NCI-H1048 (cell line): ENCODE results near the gene SULT1C2.

Experiments
- DNase-seq: peaks from one replicate; lab custom pipeline; 2025; lab: John Stamatoyannopoulos, UW

The SULT1C2 gene

DNA sequence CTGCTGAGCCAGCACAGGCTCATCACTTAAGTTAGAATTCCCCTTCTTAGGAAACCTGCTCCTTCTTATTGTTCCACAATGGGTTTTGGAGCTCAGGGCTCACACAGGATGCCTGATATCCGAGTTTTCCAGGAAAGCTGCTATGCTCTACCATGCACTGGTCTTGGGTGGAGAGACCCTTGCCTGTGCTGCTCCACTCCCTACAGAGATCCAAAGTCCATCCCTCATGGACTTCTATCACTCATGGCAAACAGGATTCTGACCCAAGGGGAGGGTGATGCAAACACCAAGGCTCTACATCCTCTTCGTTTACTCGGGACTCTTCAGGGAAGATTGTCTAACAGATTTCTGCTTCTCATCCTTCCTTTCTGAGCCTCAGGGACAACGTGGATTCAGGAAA lies 5.2 kb downstream of the SULT1C2 start:
- no peak for DNase-seq

DNA sequence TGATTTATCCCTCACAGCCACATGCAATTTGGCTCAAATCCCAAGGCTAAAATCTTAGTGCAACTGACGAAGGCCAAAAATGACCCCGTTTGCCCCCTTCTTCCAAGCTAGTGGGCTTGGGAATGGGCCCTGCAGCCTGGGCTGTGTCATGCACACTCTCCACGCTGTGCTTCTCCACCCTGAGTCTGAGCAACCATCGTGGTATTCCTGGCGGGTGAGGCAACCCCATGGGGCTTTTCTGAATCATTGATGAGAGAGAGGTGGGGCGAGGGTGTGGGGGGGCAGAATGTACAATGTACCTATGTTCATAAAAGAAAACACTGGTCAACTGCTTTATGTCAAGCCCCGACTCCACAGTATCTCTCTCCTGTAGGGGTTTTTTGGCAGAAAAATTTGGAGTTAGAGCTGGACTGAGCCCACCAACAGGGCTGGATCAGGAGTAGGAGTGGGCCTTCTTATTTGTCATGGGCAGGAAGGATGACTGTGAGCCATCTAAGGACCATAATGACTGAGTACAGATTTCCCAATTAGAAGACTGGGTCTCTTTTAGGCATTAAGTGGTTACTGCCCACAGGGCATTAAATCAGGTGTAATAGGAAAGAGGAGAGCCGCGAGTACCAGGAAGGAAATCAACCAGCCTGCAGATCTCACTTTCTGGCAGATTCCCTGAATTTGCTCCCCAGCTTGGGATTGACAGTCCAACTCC lies 8.9 kb downstream of the SULT1C2 start:
- no peak for DNase-seq

DNA sequence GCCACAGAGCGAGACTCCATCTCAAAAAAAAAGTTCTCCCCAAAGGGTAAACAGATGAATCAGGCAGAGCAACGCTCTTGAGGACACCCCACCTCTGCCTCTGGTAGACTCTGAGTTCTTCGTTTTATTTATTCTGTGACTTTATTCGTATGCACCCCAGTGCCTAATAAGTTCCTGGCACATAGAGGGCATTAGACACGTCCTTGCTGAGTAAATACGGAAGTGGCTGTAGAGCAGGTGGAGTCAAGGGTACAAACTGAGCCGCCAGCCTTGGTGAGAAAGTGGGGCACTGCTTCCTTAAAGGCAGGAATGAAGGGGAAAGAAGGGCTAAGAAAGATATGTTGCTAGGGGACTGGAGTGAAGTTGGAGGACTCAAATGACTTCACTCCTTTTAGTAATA lies 12.9 kb downstream of the SULT1C2 start:
- no peak for DNase-seq

DNA sequence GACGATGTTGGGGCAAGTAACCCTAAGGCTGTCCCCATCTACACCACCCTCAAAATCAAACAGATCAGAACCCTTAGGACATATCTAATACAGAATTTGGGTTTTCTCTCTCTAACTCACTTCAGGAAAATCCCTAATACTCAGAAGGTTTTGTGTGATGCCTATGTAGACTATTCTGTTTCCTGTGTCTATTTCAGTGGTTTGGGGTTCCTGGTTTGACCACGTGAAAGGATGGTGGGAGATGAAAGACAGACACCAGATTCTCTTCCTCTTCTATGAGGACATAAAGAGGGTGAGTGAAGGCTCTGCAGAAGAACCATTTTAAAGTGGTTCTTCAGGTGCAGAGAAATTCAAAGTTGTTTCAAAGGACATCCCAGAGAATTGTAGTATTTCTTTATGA lies 16.3 kb downstream of the SULT1C2 start:
- no peak for DNase-seq

DNA sequence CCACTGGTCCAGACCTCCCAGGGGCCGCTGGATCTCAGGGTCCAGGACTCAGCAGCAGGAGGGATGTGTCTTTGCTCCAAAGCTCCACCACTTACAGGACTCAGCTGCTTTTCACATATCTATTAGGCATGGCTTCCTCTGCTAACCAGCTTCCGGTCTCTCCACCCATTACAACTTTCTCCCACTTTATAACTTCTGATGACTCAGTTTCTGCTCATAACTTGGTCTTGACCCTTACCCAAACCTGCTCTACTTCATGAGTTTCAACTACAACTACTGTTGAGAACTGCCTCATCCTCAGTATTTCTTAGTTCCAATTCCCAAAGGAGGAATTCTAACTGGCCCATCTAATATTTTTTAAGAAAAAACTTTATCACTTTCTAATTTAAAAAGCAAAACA lies 17.2 kb downstream of the SULT1C2 start:
- no peak for DNase-seq

DNA sequence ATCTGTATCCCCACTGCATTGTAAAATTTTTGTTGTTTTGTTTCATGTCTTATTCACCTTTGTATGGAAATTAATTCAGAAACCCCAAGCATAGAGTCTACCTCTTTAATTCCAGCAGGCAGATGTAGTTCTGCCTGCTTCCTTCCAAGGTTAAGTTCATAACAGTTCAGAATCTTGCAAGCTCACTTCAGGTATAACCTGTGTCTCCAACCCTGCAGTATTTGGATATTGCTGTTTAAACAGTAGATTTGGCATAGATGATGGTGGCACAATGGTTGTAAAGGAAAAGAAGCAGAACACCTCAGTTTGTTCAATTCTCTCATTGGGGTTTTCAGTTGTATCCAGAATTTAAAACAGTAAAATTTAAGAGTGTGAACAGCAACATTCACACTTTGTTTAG lies 21.2 kb downstream of the SULT1C2 start:
- DNase-seq = no peak

DNA sequence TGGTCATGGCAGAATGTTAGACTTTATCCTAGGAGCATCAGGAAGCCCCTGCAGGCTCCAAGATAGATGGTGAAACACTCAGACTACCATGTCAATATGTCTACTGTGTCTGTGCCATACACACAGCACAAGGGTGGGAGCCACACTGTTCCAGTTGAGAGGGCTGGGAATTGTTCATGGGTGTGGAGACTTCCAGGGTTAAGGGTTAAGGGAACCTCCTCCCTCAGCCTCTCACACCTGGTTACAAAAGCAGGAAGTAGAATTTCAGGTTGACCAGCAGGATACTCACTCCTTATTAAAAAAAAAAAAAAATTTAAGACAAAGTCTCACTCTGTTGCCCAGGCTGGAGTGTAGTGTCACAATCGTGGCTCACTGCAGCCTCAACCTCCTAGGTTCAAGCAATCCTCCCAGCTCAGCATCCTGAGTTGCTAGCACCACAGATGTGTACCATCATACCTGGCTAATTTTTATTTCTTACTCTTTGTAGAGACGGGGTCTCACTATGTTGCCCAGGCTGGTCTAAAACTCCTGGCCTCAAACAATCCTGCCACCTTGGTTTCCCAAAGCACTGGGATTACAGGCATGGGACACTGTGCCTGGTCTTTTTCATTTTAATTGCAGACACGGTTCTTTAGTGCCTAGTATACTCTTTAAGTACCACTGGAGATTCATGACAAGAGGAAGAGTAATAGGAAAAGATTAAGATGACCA lies 26.0 kb downstream of the SULT1C2 start:
- no peak for DNase-seq

DNA sequence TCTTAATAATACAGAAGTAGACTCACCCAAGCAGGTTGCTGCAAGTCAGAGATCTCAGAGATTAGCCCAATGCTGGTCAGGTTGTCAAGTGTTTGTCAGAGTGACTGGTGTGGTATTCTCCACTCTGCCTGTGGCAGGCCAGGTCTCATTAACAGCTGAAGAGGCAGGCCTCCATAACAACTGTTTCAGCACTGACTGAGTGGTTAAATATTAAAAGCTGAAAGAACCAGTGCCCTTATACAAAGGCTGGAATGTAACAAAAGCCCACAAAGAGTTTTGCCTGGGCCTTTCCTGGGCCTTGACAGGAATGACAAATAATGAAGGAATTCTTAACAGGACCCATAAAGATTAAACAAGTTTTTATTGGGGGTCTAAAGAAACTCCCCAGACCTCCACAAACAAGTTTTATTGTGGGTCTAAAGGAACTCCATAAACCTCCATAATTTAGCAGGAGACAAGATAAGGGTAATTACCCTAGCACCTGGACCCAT lies 26.8 kb downstream of the SULT1C2 start:
- DNase-seq = no peak

DNA sequence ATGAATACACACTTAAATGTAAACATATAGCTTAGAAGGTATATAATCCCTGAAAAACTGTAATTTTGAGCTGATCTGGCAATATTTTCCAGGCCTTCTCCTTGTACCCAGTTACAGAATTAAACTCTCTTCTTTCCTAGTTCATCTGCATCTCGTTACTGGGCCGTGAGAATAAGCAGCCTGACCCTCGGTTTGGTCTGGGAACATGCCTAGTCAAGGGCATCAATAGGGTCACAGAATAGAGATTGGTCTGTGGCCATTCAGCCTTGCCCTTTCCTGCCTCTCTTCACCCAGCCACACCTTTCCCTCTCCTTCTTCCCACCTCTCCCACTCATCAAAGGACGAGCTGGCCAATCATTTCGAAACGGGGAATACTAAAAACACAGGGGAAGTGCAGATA lies 27.3 kb downstream of the SULT1C2 start:
- no peak for DNase-seq

DNA sequence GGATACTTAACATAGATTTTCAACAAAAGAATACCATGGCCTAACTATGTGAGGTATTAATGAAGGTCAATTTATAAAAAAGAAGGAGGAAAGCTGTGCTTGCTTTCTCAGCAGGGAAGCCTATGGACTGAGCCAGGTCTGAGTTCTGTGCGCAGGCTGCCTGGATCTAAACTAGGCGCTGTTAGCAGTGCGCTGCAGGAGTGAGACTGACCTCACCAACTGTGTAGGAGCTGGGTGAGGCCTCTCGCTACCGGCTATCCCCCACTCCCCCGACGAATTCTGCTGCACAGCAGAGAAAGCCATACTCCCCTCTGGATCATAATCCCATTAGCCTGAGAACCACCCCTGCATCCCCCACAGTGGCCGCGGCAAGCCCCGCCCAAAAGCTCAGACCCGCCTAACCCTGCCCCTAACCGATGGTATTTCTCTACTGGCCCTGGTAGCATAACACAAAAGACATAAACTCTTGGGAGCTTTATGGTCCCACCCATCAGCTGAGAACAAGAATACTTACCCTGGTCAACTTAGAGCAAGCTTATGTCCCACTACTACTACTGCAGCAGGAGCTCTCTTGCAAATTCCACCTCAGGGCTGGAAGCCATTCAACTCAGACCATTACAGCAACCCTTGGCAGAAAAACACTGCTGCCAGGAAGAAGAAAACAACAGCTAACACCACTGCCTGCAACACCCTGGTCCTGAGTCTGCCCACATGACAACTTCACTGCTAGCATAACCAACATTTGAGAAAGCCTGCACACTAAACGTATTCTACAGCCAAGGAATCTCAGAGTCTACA lies 28.0 kb downstream of the SULT1C2 start:
- DNase-seq = no peak

DNA sequence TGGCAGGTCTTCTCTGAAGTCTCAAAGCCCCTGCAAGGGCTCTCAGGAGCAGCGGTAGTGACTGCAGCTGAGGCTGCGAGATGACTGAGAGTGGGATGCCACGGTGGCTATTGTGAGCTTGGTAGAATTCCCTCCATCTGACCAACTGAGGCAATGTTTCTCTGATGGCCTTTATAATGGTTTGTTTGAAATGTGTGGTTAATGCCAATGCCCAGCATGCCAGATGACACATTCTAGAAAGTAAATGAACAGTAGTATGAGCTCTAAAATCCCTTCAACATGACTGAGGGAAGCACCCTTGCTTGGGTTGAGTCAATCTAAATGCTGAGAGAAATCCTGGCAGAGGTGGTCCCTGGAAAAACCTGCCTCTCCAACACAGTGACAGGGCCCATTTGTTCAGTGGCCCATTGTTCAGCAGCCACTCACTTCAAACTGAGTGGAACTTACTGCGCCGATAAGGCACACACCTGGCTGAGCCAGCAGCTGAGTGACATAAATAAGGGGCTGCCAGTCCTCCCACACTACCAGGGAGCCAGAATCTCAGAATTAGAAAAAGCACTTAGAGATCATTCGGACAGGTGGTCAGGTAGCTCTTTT lies 31.7 kb downstream of the SULT1C2 start:
- DNase-seq = no peak

DNA sequence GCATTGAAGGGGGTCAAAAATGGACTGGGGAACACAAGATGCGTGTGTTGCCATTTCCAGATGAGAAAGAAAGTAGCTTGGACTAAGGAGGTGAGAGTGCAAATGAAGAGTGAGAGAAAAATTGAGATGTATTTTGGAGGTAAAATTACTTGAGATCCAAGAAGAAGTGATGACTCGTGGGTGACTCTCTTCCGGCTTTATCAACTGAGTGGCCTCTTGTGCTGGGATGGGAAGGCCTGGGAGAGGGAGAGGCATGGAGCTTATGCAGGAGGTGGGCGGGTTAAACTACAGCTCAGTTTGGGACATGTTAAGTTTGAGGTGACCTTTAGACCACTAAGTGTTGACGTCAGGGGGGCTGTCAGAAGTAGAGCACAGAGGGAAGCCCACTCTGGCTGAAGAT lies 34.9 kb downstream of the SULT1C2 start:
- DNase-seq = no peak

DNA sequence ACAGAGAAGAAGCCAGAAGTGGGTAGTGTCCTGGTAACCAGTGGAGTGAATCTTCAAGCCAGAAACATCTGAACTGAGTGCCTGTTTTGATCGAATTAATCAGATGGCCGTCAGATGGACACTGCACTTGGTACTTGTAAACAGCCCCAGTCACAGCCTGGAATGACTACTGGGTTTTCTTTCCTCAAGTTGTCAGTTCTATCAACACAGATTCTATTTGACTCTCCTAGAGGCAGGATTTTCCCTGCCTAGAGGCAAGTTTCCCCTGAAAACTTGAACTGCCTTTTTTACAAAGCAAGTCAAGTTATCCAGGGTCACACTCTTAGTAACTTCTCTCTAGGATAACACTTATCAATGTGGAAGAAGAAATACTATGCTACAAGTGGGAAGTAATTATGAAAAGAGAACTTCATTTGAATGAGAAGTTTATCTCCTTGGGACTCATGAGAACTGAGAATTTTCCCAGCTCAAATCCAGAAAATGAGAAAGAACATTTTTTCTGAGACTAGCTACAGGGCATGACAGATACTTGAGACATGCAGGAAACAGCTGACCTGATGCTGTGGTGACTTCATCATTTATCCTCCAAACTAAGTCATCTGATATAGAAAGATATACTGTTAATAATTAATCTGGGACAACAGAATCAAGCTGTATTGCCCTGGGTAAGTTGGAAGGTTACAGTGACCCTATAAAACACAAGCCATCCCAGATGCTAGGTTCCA lies 36.0 kb downstream of the SULT1C2 start:
- DNase-seq = no peak

DNA sequence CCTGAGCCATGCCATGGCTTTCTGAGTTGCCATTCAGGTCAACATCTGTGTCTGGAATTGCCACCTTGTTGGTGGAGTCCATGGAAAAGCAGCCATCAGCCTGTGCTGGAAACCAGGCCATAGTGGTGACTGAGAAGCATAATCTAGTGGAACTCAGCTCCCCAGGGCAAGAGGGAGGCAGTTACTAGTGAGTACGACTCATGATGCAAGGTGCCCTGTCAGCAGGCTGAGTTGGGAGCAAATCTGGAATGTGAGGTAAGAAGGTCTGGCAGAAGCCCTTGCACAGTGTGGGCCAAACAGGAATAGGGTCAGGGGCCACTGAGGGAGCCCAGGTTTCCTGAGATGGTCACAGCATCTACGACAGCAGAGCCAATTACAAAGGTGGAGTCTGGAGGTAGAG lies 37.1 kb downstream of the SULT1C2 start:
- DNase-seq = no peak

DNA sequence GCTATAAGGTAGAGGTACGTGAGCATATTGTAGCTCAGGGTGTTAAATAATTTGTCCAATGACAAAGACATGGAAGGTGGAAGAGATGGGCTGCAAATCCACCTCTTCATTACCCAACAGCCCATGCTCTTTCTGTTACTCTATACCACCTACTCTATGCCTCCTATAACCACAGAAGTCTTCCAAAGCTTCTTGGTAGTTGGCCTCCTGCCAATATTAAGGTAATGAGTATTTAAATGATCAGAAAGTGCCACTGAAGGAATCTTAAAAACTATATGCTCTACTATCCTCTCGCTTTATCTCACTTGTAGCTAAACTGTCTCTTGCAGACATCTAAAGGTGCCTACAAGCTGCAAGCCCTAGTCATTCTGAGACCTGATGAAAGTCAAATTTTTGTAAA lies 41.1 kb downstream of the SULT1C2 start:
- DNase-seq = no peak

DNA sequence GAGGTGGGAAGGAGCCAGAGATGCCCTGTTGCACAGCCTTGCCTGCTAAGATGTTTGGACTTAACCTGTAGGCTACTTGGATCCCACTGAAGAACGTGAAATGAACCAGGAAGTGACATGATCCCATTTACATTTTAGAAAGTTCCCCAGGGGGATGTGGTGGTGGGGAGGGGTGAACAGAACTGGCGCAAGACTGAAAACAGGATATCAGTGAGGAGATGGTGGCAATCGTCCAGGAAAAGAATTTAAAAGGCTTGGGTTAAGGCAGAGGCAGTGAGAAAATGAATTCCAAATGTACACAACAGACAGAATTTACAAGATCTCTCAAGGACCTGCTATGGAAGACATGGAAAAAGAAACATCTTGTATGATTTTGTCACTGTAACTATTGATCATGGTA lies 42.3 kb downstream of the SULT1C2 start:
- no peak for DNase-seq

DNA sequence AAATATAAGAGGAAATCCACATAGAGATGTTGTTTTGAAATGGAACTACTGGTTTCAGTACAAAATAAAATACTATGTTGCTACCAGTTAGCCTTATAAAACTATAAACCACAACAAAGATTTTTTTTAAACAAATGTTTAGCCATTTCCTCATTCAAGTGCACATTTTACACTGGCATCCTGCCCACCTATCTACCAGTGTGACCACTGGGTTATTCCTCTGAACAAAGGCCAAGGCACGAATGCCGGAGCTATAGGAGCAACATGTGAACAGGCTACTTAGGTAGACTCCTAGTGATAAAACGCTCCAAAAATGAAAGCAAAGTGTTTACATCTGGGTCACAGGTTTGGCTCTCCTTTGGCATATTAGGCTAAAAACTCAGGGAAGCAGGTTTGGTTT lies 57.3 kb downstream of the SULT1C2 start:
- DNase-seq = no peak

DNA sequence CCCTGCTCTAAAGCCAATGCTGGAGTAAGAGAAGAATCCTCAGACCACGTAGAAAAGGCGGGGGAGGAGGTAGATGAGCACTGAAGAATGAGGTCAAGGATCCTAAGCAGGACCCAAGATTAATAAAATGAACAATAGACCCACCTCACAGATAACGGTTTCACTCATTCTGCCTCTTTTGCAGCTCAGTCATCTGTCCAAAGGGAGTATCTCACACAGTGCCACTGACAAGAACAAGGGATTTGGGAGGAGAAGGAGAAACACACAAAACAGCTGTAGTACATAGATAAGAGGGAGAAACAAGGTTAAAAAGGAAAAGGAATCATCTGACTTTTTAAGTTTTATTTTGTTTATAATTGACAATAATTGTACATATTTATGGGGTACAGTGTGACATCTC lies 58.1 kb downstream of the SULT1C2 start:
- no peak for DNase-seq

DNA sequence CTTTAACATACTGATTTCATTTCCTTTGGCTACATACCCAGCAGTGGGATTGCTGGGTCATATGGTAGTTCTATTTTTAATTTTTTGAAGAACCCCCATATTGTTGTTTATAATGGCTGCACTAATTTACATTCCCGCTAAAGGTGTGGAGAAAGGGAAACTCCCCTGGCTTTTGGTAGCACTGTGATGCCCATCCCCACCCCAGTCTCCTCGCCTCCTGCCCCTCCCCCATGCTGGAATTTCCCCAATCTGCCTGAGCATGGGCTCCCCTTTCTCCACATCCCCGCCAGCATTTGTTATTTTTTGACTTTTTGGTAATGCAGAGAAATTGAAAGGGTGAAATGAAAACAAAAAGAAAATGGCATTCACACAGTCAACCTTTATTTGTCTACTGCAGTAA lies 59.1 kb downstream of the SULT1C2 start:
- DNase-seq = no peak

DNA sequence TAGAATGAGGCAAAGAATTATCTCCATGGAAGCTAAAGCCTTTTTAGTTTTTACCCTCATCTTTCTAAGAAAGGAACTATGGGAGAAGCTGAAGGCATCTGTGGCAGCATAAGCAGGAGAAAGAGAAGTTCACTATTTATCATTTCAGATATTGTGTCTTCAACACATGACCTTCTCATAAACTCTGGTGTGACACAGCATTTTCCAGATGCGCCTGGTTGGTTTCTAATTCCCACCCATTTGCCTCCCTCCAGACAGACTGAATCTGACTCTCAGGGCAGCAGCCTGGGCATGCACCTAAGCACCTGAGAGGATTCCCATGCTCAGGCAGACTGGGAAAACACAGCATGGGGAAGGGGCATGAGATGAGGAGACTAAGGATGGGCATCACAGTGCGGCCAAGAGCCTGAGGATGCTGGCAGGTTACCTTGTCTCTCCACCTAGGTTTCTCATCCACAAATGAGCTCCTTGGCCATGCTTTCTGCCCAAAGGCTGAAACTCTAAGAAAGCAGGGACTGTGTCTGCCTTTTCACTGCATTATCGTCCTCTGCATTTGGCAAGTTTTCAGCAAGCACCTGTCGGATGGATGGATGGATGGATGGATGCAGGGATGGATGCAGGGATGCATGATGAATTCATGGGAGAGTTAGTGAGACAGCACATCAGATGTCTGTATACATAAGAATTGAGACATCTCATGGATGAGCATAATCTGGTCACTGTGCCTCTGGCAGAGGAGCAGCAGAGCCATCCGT lies 60.3 kb downstream of the SULT1C2 start:
- DNase-seq = no peak

DNA sequence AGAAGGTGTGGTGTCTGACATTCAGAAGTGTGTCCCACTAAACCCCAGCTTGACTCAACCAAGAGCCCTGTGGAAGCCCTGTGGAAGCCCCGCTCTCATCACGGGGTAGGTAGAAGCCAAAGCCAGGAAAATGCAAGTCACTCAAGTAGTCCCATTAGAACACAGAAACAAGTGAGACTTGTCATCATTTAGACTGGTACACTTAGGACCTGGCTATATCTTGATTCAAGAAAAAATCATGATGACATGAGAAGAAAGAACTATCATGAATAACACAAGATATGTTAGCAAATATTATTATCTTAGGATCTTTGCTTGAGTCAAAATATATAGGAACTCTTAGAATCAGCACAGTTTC lies 60.9 kb downstream of the SULT1C2 start:
- no peak for DNase-seq
